ENCODE measurements around the gene KRT3.

KRT3 gene
- 0 reads per million in 2 donors for total RNA-seq

GRCh38 chr12:52795694-52796428 lies at the start of gene KRT3:
KRT3 (minus strand) TSS chr12:52796117; CDS start chr12:52796042, 75 bp downstream.
- no peak for DNase-seq

DNA sequence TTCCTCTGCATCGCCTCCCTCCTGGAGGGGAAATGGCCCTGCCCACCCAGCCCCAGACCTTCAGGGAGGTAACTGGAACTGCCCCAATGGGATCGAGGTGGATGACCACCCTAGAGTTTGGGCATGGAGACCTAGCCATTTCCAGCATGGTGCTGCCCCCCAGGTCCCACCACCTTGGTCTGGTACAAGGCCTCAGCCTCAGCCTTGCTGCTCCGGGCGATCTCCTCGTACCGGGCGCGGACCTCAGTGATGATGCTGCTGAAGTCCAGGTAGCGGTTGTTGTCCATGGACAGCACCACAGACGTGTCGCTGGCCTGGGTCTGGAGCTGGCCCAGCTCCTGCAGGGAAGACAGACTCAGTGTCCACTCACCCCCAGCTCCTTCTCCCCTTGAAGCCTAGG lies 48.5 kb upstream of the KRT3 start:
- DNase-seq, result no peak

- DNase-seq, result no peak
Measured at GRCh38 chr12:52839436-52840105, 43.7 kb upstream of the KRT3 start.

DNA sequence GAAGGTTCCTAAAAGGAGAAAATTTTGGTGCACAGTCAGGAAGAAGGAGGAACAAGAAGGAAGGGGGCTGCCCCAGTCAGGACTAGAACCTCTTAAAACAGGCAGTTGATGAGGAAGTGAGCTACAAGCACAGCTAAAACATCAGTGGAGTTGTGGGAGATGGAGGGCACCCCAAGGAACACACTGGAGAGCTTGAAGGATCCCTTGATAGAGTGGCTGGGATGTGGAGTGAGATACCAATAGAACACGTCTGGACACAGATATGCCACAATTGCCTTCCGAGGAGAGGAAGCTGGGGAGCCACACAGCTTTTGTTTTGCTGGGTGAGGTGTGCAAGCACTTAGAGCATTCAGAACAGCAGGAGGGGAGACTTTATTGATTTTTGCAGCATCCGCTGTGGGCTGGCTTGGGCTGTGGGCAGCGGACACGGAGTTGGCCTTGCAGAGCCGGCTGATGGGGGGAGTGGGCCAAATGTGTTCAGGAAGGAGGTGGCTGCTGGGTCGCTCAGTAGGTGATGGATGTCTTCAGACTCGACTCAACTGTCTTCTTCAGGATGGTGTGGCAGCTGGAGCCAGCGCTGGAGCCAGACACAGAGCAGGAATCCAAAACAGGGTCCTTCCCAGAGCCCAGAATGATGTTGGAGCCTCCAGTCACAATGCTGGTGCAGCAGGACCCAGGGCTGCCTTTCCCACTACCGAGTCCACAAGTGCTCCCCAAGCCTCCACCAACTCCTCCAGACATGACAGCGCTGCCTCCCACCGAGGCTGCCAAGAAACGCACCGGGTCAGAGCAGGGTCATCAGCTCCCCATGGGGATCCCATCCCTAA lies 42.9 kb upstream of the KRT3 start:
- no peak for DNase-seq

- DNase-seq, result no peak
Measured at GRCh38 chr12:52837781-52838608, 42.1 kb upstream of the KRT3 start.

DNA sequence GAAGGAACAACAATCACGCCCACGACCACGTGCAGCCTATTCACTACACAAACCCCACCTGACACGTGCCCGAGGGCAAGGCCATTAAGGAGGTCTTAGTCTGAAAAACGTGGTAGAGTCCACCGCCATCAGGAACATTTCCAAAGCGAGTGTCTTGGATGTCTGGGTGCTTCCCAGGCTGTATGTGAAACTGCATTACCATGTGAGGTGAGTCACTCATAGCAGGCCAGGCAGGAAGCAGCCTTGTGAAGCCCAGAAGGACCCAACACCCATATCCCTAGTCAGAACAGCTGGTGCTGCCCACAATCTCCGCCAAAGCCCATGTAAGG lies 41.5 kb upstream of the KRT3 start:
- DNase-seq, result no peak

DNA sequence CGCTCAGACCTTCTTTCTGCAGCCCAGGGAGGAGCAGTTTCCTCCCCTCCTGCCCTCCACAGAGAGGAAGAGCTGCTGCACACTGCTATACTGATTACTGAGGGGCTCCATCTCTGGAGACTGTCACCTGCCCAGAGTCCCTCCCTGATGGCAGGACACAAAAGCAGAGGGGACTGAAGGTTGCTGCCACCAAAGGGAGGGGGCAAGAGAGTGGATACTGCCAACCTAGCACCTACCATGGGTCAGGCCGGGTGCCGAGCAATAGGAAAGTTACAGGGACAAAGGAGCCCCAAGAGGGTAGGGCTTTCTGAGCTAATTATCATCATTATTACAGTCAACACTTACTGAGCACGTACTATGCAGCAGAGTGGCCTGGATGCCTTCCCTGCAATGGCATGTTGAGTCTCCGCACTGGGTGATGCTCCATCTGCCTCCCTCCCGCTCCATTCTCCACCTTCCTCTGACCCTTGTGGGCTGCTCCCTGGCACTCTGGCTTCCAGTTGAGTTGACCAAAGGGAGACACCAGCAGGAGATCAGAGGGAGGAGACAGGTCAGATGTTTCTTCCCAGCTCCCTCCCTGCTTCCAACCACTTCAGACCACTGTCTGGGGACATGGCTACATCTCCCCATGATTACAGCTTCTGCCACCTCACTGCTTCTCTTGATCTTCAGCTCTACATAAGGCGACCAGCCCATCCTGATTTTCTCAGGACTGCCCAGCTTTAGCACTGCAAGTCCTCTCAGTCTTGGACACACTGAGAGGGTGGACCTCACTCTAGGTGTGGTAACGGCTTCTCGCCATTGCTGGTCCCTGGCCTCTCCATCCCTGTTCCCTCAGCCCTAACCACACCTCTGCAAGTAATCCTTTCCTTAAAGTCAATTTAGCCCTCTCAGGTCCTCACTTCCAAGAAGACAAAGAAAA lies 40.8 kb upstream of the KRT3 start:
- no peak for DNase-seq

DNA sequence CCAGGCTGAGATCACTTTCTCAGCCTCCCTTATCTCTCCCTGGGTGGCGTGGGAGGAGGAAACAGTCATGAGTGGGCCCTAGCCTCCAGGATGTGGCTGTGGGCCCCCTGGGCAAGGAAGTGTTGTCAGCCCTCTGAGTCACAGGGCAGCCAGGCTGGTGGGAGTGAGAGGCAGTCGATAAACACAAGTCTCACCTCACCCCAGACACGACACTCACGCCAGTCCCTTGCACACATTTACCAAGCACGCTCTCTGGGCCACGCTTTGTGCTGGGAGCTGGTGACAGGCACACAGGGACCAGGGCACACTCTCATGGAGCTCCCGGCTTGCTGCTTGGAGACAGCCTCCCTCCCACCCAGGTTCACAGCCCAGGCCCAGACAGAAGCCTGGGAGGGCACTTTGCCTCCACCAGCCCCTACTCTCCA lies 40.1 kb upstream of the KRT3 start:
- peak in 2 of 5 experiments; percentile 18 to 26 for DNase-seq

DNA sequence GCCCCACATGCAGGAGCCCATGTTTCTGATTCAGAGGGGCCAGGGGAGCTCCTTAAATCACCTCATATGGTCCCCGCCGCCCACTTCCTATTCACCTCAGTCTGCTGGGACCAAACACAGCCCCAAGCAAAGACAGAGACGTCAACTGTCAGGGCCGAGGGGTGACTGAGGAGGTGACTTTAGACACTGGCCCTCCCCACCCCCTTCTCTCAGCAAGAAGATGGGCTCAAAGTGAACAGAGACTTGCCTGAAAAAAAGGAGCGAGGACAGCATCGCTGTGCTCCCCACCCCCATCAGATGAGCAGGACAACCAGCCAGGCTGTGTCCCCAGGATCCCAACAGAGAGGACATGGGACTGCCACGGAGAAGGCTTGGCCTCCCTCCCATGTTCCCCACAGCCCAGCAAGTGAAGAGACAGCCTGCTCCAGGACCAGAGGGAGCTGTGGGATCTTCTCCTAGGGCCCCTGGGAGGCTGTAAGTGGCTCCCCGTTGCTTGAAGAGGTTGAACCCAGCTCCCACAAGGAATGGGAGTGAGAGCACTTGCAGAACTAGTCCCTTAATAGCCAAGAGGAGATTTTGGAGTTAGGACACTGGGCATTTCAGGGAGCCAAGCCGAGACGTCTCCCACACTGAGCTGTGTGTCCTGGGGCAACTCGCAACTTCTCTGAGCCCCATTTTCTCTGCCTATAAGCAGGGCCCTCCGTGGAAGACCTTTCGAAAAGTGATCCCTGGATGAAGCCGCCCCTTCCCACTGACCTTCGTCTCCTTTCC lies 39.5 kb upstream of the KRT3 start:
- no peak for DNase-seq

- DNase-seq, result no peak
Measured at GRCh38 chr12:52834727-52835001, 38.7 kb upstream of the KRT3 start.

- DNase-seq, result no peak
Measured at GRCh38 chr12:52833922-52834726, 38.2 kb upstream of the KRT3 start, which contains the start of gene KRT79. KRT79 (minus strand) TSS chr12:52834311; CDS start chr12:52834260, 51 bp downstream.

GRCh38 chr12:52832985-52833905 lies 37.3 kb upstream of the KRT3 start:
- DNase-seq, result no peak

- DNase-seq, result no peak
Measured at GRCh38 chr12:52832451-52832850, 36.5 kb upstream of the KRT3 start.

- DNase-seq, result no peak
Measured at GRCh38 chr12:52831251-52831650, 35.3 kb upstream of the KRT3 start.

DNA sequence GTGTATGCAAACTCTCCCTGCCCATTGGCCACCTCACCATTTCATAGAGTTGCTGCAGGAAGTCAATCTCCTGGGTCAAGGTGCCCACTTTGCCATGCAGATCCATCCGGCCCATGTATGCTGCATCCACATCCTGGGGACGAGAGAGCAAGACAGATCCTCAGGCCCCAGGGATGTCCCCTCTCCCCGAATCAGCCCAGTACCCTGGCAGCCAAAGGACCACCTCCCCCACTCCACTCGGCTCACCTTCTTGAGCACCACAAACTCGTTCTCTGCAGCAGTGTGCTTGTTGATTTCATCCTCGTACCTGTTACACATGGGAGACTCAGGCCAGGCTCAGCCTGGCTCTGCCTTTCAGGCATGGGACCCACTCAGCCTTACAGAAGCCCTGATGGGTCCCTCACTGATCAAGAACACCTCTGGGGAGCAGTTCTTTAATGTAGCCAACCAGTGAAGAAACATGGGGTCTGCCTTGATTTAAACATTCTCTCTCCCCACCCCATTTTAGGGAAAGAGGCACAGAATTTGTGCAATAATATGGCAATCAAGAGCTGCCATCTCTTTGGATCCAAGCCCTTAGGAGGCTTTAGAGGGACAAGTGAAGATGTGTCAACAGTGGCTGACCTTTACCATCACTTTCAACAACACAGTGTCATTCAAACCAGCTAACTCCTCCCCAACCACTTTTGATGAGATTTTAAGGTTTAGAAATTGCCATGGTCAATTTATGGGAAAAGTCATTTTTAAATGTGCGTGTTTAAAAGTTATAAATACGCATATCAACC lies 34.3 kb upstream of the KRT3 start:
- no peak for DNase-seq

DNA sequence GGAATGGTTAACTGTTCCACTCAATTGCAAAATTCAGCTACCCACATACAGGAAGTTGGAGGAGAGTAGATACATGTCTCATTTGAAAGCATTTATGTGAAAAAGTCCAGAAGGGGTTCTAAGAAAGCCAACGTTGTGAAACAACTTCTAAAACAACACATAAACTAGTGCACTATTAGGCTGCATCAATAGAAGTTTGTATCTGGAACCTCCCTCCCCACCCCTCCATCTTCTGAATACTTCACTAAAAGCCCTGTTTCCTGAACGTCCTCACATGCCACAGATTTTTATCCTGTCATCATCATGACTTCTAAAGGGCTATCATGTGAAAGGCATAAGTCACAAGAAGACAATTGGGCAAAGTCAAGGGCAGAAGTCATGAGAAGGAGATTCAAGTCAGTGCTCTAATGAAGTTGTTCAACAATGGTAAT lies 32.7 kb upstream of the KRT3 start:
- DNase-seq, result no peak

- no peak for DNase-seq
Measured at GRCh38 chr12:52828156-52828555, 32.2 kb upstream of the KRT3 start.

DNA sequence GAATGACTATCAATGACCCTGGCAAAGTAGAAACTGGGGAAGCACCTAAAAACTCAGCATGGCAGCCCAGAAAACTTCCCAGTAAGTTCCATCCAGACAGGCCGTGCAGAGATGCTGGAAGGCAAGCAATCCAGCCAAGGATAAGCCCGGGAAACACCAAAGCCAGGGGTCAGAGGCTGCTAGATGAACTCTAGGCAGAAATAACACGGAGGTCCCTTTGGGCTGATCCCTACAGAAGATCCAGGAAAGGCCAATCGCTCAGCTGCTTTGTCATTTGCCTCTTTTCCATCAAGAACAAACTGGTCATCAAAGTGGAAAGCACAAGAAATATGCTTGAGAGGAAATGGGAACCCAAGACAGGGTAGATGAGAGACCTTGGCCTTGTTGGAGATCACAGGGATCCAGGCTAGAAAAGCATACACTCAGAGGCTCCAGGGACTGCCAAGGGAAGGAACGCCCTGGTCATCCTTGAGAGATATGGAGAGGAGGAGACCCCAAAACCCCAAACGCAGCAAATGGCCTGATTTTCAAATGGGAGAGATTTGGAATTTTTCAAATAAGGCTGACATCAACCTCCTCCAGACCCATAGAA lies 31.7 kb upstream of the KRT3 start:
- no peak for DNase-seq

Data from T-helper 2 cell (primary cell).